T47D (cell line): ENCODE results near the gene MAML3.

ENCODE experiments used
- DNase-seq, 2 experiments: peaks; one replicate each; pipeline versions ENCODE4 v3.0.0 to v3.0.0-alpha.2; 2011 to 2012; ENCODE audit warnings: low read depth in 1 of 2, low spot score in 1 of 2
- JUND ChIP-seq: IDR thresholded peaks from 2 replicates; pipeline ENCODE4 v1.6.1; 2012; ENCODE audit warnings: low read depth
- in situ Hi-C: cut with HindIII; loops from 2 replicates; pipeline ENCODE4 v1.10.0; 2016; ENCODE audit warnings: low sequenced_read_pairs, low pct_unique_long_range_greater_than_20kb

MAML3 gene

DNA sequence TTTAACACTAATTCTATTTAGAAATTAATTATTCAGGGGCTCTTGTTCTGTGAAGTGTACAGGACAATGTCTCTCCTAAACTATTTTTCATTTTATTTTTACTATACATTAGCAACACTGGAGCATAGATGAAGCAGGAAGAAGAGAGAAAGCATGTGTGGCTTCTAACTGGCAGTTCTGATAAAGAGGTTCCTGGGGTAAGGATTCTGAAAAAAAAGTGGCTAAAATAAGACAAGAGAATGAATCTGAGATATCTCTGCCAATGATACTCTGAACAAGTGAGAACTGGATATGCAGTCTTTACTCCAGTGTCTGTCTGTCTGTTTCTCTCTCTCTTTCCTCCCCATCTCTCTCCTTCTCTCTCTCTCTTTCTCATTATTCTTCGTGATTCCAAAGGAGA is 125.9 kb downstream of the MAML3 start:
- no peak for TF ChIP-seq JUND
- in situ Hi-C loops = no loop called here
- no peak for DNase-seq

DNA sequence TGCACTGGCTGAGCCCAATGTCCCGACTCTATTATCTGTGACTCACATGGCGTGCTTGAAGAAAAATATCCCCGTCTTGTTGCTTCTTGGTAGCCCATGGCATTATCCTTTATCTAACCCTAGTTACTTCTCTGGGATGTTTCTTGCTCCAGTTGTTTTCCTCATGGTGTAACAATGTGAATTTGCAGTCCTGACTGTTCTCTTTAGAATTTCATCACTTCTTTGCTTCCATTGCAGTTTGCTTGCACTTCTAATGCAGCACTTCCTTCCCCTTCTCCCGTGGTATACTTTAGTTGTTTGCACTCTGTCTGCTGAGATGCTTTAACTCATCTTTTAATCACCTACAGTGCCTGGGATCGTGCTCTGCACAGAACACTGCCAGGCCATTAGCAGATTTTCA is 126.9 kb downstream of the MAML3 start:
- in situ Hi-C loops = no loop called here
- no peak for TF ChIP-seq JUND
- DNase-seq = no peak

DNA sequence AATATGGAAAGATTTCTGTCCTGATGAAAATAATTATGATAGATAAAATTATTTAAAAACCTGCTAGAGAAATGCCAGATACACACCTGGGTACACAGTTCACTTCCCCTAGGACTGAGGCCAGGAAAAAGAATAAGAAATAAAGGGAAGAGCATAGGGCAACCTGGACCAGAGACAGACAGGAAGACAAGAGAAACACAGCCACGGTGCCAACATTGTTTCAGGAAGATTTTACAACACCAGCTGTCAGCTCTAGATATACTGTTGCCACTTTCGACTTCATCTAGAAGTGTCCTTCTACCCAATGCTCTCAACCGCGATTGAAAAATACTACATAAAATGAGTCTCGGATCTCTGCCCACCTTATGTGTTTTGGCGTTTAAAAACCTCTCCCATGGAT is 128.5 kb downstream of the MAML3 start:
- no peak for TF ChIP-seq JUND
- in situ Hi-C loops = no loop called here

DNA sequence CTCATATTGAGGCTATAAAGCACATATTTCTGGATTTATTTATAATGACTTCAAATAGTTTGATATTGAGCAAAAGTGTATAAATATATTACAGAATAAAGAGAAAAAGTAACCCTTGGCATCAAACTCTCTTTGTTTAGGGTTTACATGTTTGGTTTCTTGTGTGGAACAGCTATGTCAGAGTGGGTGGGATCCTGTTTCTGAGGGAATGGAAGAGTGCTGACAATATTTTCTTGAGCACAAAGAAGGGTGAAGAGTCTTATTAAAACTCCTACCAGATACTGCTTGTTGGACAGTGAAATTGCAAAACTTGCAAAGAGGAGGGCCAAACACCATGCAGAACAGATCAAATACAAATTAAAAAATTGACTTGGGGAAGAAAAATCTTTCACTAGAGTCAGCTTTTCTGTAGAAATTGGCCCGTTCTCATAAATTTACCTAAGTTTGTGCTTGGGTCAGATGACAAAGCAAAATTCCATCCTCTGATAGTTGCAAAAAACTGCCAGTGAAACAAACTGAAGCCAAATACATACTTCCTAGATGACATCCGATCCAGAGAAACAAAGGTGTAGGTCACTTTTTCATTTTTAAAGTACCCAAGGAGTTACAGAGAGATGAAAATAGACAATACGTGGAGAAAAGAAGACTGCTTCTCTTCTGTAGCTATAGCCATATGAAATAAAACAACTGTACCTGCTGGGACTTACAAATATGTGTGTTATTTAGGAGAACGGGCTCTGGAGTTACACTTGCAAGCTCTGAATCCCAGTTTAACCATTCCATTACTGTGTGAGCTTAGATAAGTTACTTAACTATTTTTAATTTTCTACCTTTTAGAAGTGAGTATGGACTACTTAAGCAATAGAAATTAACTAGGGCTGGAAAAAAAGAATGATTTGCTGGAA is 133.3 kb downstream of the MAML3 start:
- in situ Hi-C loops = no loop called here
- no peak for TF ChIP-seq JUND
- no peak for DNase-seq

More for the DNA sequence above, 128.5 kb downstream of the MAML3 start:
- DNase-seq = no peak

DNA sequence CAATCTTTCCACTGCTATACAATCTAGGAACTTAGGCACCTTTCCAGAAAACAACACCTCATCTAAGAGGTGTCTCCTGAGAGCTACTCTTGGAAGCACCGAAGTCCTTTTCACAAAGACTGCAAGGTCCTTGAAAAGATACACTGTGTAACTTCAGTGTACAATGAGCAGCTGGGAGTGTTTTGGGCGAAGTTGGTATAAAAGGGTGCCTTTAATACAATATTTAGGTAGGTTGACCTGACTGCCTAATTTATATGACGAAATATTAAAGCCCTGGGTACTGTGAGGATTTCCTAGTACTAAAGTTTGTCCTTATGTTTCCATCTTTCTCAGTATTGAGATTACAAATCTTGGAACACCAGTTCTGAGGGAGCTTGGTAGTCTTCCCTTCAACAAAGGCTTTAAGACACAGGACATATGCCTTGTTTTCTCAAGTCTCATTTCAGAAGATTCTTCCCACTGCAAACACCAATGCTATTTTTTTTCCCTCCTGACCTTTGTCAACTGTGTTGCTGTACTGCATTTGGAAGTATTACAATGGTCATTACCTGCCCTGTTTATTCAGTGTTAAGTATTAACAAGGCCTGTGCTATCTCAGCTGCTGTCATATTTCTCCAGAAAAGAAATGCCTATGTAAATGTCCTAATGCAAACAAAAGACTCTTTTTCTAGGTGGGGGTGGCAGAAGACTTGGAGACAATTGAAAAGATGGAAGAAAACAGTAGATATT is 134.2 kb downstream of the MAML3 start:
- peak in 1 of 2 experiments; percentile 19 for DNase-seq
- in situ Hi-C loops = no loop called here
- TF ChIP-seq JUND = no peak

DNA sequence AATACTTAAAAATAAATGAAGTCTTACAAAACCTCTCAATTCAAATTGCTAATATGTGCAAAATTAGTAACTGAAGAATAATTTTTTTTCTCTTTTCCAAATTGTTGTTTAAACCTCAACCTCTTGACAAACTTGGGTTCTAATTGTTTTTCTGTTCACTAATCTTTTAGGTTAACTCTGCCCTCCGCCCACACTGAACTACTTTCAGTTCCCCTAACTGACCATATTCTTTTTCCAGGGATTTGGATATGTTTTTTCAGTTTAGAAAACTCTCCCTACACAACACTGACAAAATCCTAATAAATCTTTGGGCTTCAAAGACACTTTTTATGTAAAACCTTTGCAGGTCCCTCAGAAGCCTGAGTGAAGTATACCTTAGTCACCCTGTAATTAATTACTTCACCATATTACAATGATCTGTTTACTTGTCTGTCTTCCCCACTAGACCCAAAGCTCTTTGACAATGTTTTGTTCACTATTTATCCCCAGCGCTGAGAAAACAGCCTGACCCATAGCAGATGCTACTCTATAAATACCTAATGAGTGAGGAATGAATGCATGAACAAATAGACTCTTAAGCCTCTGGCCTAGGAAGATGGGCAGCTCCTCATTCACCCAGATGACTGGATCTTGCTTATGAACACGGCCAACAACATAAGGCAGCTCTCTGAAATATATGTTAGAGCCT is 134.9 kb downstream of the MAML3 start:
- peak in 1 of 2 experiments; percentile 56 for DNase-seq

DNA sequence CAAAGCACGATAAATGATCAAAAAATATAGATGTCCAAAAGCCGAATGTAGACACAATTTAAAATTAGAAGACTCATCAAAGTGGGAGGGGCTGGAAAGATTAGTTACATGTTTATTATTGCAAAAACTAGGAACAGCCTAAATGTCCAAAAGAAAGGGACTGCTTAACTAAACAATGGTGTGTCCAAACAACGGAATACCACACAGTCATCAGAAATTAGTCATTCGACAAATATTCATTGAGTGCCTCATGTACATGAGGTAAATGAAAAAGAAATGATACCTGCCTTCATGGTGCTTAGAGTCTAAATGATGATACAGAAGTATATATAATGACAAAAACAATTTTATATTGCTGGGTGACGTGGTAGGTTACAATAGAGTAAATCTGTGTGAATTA is 139.7 kb downstream of the MAML3 start:
- no peak for DNase-seq
- in situ Hi-C loops = no loop called here
- no peak for TF ChIP-seq JUND

More for the DNA sequence above, 134.9 kb downstream of the MAML3 start:
- no peak for TF ChIP-seq JUND
- in situ Hi-C loops = no loop called here

DNA sequence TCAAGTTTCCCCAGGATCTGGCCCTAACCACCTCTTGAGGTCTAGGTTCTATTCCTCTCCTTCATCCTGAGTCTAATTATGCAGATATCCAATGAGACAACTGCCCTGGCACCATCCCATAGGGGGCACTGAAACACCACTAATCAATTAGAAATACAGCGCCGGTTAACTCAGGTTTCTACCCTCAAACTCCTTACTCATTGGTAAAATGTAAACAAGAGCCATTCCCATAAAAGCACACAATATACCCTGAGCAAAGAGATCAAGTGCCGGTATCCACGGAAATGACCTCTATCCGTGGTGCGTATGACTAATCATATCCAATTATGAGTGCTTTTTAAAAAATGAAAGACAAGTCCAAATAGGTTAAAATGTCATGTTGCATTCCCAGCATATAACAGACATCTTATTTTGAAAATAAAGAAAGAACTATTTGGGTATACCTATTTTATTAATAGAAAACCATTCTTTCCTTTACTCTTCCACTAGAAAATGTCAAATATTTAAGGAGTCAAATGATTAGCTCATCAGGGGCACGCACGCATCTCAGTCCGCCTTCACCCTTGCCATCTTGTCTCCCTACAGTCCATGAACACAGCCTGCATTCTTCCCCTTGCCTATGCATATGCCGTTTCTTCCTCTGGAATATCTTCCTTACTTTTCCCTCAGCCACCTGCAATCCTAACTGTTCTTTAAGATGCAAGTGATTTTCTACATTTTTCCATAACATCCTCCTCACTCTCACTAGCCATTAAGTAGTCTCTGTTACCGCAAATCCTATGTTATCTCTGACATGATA is 141.1 kb downstream of the MAML3 start:
- in situ Hi-C loops = no loop called here
- no peak for TF ChIP-seq JUND
- DNase-seq = peak; percentile 32 to 75

DNA sequence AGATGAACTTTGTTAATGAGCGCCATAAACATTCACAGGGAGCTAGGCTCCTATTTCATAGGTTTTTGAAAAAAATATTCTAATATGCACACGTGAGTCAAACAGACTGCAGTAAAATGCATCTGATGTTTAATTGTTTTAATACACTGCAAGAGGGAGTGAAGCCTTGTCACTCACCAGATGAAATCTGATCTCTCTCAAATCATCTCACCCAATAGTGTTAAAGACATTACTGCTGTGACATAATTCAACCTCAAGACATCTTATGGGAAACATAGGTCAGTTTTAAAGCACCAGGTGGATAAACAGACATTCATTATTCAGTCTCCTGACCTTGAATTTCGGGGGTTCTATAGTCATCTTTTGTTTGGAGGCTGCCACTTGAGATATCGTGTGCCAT is 148.3 kb downstream of the MAML3 start:
- in situ Hi-C loops = no loop called here
- DNase-seq = peak in 1 of 2 experiments; percentile 26
- TF ChIP-seq JUND = no peak

DNA sequence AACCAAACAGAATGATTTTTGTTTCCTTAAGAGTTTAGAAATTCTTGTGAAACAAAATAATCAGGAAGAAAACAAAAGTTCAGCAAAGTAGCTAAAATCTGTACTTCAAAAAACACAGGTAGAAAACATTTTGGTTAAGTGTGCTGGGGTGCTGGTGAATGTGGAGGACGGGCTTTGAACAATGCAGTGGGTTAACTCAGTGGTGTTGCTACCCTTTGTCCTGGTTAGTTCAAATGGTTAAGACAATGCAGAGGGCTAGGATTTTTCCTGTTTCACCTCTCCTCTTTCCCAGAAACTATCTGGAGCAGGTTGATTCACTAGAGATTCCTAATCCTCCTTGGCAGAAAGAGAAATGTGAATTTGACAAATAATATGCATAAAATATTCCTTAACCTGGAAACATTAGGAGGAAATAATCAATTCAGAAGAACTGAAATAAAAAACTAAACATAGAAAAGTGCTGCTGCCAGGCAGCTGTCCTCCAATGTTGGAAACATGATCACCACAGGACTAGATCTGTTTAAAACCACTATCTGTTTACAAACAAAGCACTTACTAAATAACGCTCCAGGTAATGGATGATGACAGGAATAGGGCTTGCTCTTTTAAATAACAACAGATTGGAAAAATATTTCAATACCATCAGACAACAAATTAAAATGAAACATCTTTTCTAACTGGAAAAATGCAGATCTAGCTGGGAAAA is 148.9 kb downstream of the MAML3 start:
- DNase-seq = no peak
- in situ Hi-C loops = no loop called here
- TF ChIP-seq JUND = no peak

DNA sequence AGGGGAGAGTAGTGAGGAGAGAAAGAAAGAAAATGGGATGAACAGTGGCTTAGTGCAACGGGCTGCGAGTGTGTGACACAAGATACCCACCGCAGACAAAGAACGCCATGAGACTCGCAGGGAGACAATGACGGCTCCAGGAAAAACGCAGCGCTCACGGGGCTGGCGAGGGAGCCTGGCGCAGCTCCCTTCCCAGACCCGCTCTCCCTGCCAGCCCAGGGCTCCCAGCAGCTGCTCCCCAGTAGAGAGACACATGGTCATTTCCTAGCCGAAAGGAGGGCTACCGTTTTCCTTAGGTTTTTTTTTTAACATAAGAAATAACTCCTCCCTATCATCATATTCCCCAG is 149.5 kb downstream of the MAML3 start:
- no peak for TF ChIP-seq JUND
- in situ Hi-C loops = no loop called here
- DNase-seq = peak; percentile 17 to 32
